MM.1S (cell line): ENCODE measurements around the gene ALG10B.

Experiments
- DNase-seq: peaks from one replicate; pipeline ENCODE4 v3.0.0-alpha.2; 2015
- H2AFZ ChIP-seq: fragments of 300-600 bp; sonication (generic); 2 replicates; pipeline ENCODE4 v1.6.0; 2016; ENCODE audit warnings: antibody characterized with exemption, low read length
- H3F3A ChIP-seq: fragments of 300-600 bp; sonication (generic); 2 replicates; pipeline ENCODE4 v1.6.1; 2016; ENCODE audit warnings: mild to moderate bottlenecking, antibody characterized with exemption, low read length, moderate library complexity, mixed read lengths; ENCODE audit not compliant: insufficient read depth
- H3K27ac ChIP-seq: fragments of 300-600 bp; sonication (generic); 2 replicates; pipeline ENCODE4 v1.5.1; 2016; ENCODE audit warnings: mild to moderate bottlenecking, low read length
- H3K27me3 ChIP-seq: fragments of 300-600 bp; sonication (generic); replicated peaks from 2 replicates; pipeline ENCODE4 v1.6.0; 2016; ENCODE audit warnings: low read length; ENCODE audit not compliant: insufficient read depth
- H3K36me3 ChIP-seq: fragments of 300-600 bp; sonication (generic); replicated peaks from 2 replicates; pipeline ENCODE4 v1.6.1; 2016; ENCODE audit warnings: mild to moderate bottlenecking, low read length, mixed read lengths; ENCODE audit not compliant: insufficient read depth
- H3K4me1 ChIP-seq: fragments of 300-600 bp; sonication (generic); 2 replicates; pipeline ENCODE4 v1.6.1; 2016; ENCODE audit warnings: low read length, mixed read lengths
- H3K4me2 ChIP-seq: fragments of 300-600 bp; sonication (generic); 2 replicates; pipeline ENCODE4 v1.6.0; 2016; ENCODE audit warnings: low read depth, low read length
- H3K4me3 ChIP-seq: fragments of 300-600 bp; sonication (generic); 2 replicates; pipeline ENCODE4 v1.5.1; 2016; ENCODE audit warnings: low read length, mixed read lengths
- H3K79me2 ChIP-seq: fragments of 300-600 bp; sonication (generic); 2 replicates; pipeline ENCODE4 v1.6.1; 2016; ENCODE audit warnings: mixed run types, low read length, mixed read lengths
- H3K9ac ChIP-seq: fragments of 300-600 bp; sonication (generic); 2 replicates; pipeline ENCODE4 v1.6.1; 2016; ENCODE audit warnings: low read length, mixed read lengths
- H3K9me2 ChIP-seq: fragments of 300-600 bp; sonication (generic); replicated peaks from 2 replicates; pipeline ENCODE4 v1.6.1; 2016; ENCODE audit warnings: mild to moderate bottlenecking, low read length, mixed read lengths; ENCODE audit not compliant: insufficient read depth
- H3K9me3 ChIP-seq: fragments of 300-600 bp; sonication (generic); replicated peaks from 2 replicates; pipeline ENCODE4 v1.6.1; 2016; ENCODE audit warnings: mild to moderate bottlenecking, low read length, mixed read lengths; ENCODE audit not compliant: insufficient read depth
- H4K20me1 ChIP-seq: fragments of 300-600 bp; sonication (generic); 2 replicates; pipeline ENCODE4 v1.6.1; 2016; ENCODE audit warnings: mild to moderate bottlenecking, low read length, moderate library complexity, mixed read lengths; ENCODE audit not compliant: insufficient read depth
- EZH2 ChIP-seq: fragments of 300-600 bp; sonication (generic); optimal IDR thresholded peaks from 2 replicates; pipeline ENCODE3; 2017; ENCODE audit warnings: low read depth, mild to moderate bottlenecking, antibody characterized with exemption, low read length, mixed read lengths
- EZH2phosphoT487 ChIP-seq: fragments of 300-600 bp; sonication (generic); IDR thresholded peaks from 2 replicates; pipeline ENCODE4 v1.6.1; 2018; ENCODE audit warnings: antibody characterized with exemption, low read length
- TF ChIP-seq, protein P1 (sequence below): fragments of 300-600 bp; sonication (generic); IDR thresholded peaks from 2 replicates; pipeline ENCODE4 v1.5.1; 2016; ENCODE audit warnings: antibody characterized with exemption, low read length, mixed read lengths

The ALG10B gene

GRCh38 chr12:38373784-38374183 lies 57.2 kb downstream of the ALG10B start:
- DNase-seq, result no peak
- TF ChIP-seq, protein P1, sequence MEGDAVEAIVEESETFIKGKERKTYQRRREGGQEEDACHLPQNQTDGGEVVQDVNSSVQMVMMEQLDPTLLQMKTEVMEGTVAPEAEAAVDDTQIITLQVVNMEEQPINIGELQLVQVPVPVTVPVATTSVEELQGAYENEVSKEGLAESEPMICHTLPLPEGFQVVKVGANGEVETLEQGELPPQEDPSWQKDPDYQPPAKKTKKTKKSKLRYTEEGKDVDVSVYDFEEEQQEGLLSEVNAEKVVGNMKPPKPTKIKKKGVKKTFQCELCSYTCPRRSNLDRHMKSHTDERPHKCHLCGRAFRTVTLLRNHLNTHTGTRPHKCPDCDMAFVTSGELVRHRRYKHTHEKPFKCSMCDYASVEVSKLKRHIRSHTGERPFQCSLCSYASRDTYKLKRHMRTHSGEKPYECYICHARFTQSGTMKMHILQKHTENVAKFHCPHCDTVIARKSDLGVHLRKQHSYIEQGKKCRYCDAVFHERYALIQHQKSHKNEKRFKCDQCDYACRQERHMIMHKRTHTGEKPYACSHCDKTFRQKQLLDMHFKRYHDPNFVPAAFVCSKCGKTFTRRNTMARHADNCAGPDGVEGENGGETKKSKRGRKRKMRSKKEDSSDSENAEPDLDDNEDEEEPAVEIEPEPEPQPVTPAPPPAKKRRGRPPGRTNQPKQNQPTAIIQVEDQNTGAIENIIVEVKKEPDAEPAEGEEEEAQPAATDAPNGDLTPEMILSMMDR, result no peak
- TF ChIP-seq EZH2phosphoT487 (no peak), EZH2 (no peak)
- H3K9ac ChIP-seq, result no peak overlapping the region
- H3F3A ChIP-seq, result no peaks in the 10 kb centered on the region
- H3K27me3 ChIP-seq, result no peaks in the 10 kb centered on the region
- no peaks in the 10 kb centered on the region for H3K79me2 ChIP-seq
- H4K20me1 ChIP-seq, result no peaks in the 10 kb centered on the region
- H3K4me1 ChIP-seq, result peaks cover 8% of the 10 kb centered on the region
- no peak overlapping the region for H2AFZ ChIP-seq
- H3K9me2 ChIP-seq, result no peaks in the 10 kb centered on the region
- H3K4me3 ChIP-seq, result no peak overlapping the region
- H3K27ac ChIP-seq, result no peak overlapping the region
- no peak overlapping the region for H3K4me2 ChIP-seq
- no peaks in the 10 kb centered on the region for H3K9me3 ChIP-seq
- no peaks in the 10 kb centered on the region for H3K36me3 ChIP-seq

- no peak overlapping the region for H3K9ac ChIP-seq
- H3F3A ChIP-seq, result no peaks in the 10 kb centered on the region
- H3K9me2 ChIP-seq, result no peaks in the 10 kb centered on the region
- H2AFZ ChIP-seq, result no peak overlapping the region
- no peaks in the 10 kb centered on the region for H4K20me1 ChIP-seq
- H3K4me3 ChIP-seq, result no peak overlapping the region
- no peaks in the 10 kb centered on the region for H3K79me2 ChIP-seq
- peak overlapping the region; percentile 43; the same call in 1 of the 2 replicates for H3K4me2 ChIP-seq
- TF ChIP-seq EZH2phosphoT487, result no peak
- TF ChIP-seq EZH2, result no peak
- TF ChIP-seq, protein P1, result no peak
- no peaks in the 10 kb centered on the region for H3K36me3 ChIP-seq
- no peaks in the 10 kb centered on the region for H3K27me3 ChIP-seq
- H3K27ac ChIP-seq, result no peak overlapping the region
- no peak for DNase-seq
- peaks cover 8% of the 10 kb centered on the region for H3K4me1 ChIP-seq
- no peaks in the 10 kb centered on the region for H3K9me3 ChIP-seq
Measured at GRCh38 chr12:38374751-38375150, 58.2 kb downstream of the ALG10B start.
